ENCODE results near the gene AGBL4. TPM values are rescaled to one million over a fixed set of nuclear protein-coding genes. Genes with fewer than 3 reads are reported as not detected.
"Not testable (repeated sequence)": the region's sequence is repeated elsewhere in the genome, so short reads cannot be mapped to it uniquely, and the experiment has no call there.

Gene AGBL4
- total RNA-seq, 1 donor from 2014 or later: 0.39 TPM

DNA sequence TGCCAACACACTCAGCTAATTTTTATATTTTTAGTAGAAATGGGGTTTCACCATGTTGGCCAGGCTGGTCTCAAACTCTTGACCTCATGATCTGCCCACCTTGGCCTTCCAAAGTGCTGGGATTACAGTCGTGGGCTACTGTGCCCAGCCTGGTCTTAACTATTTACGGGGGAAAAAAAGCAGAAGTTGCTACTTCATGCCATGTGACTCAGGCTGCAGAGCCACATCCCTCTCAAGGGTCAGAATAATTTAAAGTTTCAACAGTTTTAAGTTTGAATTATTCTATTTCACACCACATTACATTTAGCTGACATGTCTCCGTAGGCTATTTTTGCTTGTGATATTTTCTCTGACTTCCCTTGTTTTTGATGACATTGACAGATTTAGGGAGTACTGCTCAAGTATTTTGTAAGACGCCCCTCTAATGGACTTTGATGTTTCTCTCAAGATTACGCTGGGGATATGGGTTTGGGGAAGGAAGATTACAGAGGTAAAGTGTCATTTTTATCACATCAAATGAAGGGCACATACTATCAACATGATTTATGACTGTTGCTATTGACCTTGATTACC, 14.6 kb upstream of the AGBL4 start:
- no peaks in the 10 kb centered on the region for H3K9me3 Mint-ChIP-seq
- TF ChIP-seq, protein P1, sequence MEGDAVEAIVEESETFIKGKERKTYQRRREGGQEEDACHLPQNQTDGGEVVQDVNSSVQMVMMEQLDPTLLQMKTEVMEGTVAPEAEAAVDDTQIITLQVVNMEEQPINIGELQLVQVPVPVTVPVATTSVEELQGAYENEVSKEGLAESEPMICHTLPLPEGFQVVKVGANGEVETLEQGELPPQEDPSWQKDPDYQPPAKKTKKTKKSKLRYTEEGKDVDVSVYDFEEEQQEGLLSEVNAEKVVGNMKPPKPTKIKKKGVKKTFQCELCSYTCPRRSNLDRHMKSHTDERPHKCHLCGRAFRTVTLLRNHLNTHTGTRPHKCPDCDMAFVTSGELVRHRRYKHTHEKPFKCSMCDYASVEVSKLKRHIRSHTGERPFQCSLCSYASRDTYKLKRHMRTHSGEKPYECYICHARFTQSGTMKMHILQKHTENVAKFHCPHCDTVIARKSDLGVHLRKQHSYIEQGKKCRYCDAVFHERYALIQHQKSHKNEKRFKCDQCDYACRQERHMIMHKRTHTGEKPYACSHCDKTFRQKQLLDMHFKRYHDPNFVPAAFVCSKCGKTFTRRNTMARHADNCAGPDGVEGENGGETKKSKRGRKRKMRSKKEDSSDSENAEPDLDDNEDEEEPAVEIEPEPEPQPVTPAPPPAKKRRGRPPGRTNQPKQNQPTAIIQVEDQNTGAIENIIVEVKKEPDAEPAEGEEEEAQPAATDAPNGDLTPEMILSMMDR (conservative IDR thresholded peaks at IDR 0.05): no peak
- no peak overlapping the region for H3K4me3 Mint-ChIP-seq
- H3K27me3 Mint-ChIP-seq: peaks cover 4% of the 10 kb centered on the region
- no peaks in the 10 kb centered on the region for H3K4me1 Mint-ChIP-seq (ENCODE audit: unreplicated experiment)
- DNase-seq (ENCODE audit: extremely low spot score, unreplicated experiment): no peak
- H3K36me3 Mint-ChIP-seq: no peaks in the 10 kb centered on the region
- no peak overlapping the region for H3K27ac Mint-ChIP-seq

DNA sequence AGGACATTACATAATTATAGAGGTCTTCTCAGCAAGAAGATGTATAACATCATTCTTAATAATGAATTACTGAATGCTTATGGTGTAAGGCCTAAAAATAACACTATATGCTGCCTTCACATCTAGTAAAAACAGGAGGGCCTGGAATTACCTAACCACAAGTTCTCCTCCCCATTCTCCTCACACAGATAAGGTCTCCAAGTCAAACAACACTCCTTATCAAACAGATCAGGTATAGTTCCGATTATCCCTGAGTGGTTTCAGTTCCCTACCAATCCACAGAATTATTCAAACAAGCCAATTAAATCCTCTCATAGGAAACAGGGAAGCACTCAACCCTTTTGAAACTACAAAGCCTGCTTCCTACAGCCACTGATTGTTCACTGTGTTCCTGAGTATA, 4.0 kb upstream of the AGBL4 start:
- H3K9me3 Mint-ChIP-seq: no peaks in the 10 kb centered on the region
- TF ChIP-seq, protein P1 (conservative IDR thresholded peaks at IDR 0.05): no peak
- DNase-seq (ENCODE audit: extremely low spot score, unreplicated experiment): no peak
- H3K4me3 Mint-ChIP-seq: no peak overlapping the region
- no peak overlapping the region for H3K27ac Mint-ChIP-seq
- H3K36me3 Mint-ChIP-seq: no peaks in the 10 kb centered on the region
- peaks cover 13% of the 10 kb centered on the region for H3K27me3 Mint-ChIP-seq
- no peaks in the 10 kb centered on the region for H3K4me1 Mint-ChIP-seq (ENCODE audit: unreplicated experiment)

DNA sequence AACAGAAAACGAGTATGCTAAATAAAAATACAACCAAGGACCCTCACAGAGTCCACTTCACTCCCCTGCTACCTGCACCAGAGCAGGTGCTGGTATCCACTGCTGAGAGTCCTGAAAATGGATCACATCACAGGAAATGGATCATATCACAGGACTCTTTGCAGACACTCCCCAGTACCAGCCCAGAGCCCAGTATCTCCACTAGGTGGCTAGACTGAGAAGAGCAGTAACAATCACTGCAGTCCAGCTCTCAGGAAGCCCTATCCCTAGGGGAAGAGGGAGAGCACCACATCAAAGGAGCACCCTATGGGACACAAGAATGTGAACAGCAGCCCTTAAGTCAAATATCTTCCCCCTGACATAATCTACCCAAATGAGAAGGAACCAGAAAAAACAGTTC, 28.0 kb downstream of the AGBL4 start:
- no peaks in the 10 kb centered on the region for H3K9me3 Mint-ChIP-seq
- no peak for DNase-seq (ENCODE audit: extremely low spot score, unreplicated experiment)
- no peak overlapping the region for H3K27ac Mint-ChIP-seq
- TF ChIP-seq, protein P1 (conservative IDR thresholded peaks at IDR 0.05): no peak
- H3K36me3 Mint-ChIP-seq: no peaks in the 10 kb centered on the region
- H3K4me1 Mint-ChIP-seq (ENCODE audit: unreplicated experiment): no peaks in the 10 kb centered on the region
- no peaks in the 10 kb centered on the region for H3K27me3 Mint-ChIP-seq
- H3K4me3 Mint-ChIP-seq: no peak overlapping the region

DNA sequence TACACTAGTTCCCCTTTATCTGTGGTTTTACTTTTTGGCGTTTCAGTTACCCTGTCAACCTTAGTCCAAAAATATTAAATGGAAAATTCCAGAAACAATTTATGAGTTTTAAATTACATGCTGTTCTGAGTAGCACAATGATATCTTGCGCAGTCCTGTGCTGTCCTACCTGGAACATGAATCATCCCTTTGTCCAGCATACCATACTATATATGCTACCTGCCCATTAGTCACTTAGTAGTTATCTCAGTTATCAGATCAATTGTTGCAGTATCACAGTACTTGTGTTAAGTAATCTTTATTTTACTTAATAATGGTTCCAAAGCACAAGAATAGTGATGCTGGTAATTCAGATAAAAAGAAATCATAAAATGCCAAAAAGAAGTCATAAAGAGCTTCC, 52.7 kb downstream of the AGBL4 start:
- no peaks in the 10 kb centered on the region for H3K4me1 Mint-ChIP-seq (ENCODE audit: unreplicated experiment)
- no peak overlapping the region for H3K4me3 Mint-ChIP-seq
- no peak for DNase-seq (ENCODE audit: extremely low spot score, unreplicated experiment)
- peaks cover 5% of the 10 kb centered on the region for H3K9me3 Mint-ChIP-seq
- TF ChIP-seq, protein P1 (conservative IDR thresholded peaks at IDR 0.05): no peak
- no peak overlapping the region for H3K27ac Mint-ChIP-seq
- no peaks in the 10 kb centered on the region for H3K27me3 Mint-ChIP-seq
- H3K36me3 Mint-ChIP-seq: no peaks in the 10 kb centered on the region

DNA sequence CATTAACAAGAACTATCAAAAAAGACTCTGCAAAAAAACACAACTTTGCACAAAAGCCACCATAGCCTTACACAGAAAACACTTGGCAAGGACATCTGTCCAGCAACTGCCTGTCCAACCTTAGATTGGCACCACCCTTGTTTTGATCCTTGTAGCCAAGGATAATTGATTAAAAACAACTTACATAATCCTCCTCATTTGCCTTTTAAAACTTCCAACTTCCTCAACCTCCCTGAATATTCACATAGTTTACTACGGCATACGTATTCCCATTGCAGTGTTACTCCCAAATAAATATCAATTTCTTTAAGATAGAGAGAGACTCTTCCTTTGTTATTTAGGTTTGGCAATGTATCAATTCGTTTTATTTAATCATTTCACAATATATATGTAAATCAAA, 72.4 kb downstream of the AGBL4 start:
- Mint-ChIP-seq H3K36me3 (no peaks in the 10 kb centered on the region), H3K27me3 (no peaks in the 10 kb centered on the region), H3K4me1 (ENCODE audit: unreplicated experiment) (no peaks in the 10 kb centered on the region), H3K4me3 (no peak overlapping the region), H3K27ac (no peak overlapping the region), H3K9me3 (no peaks in the 10 kb centered on the region)
- TF ChIP-seq, protein P1 (conservative IDR thresholded peaks at IDR 0.05): no peak
- DNase-seq (ENCODE audit: extremely low spot score, unreplicated experiment): no peak

DNA sequence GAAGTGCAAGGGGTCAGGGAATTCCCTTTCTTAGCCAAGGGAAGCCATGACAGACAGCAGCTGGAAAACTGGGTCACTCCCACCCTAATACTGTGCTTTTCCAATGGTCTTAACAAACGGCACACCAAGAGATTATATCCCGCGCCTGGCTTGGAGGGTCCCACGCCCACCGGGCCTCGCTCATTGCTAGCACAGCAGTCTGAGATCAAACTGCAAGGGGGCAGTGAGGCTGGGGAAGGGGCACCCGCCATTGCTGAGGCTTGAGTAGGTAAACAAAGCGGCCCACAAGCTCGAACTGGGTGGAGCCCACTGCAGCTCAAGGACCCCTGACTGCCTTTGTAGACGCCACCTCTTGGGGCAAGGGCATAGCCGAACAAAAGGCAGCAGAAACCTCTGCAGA, 108.5 kb downstream of the AGBL4 start:
- H3K27ac Mint-ChIP-seq; H3K27me3 Mint-ChIP-seq; H3K9me3 Mint-ChIP-seq; H3K4me3 Mint-ChIP-seq; DNase-seq (ENCODE audit: extremely low spot score, unreplicated experiment); H3K4me1 Mint-ChIP-seq (ENCODE audit: unreplicated experiment); H3K36me3 Mint-ChIP-seq: not testable (repeated sequence)
